ENCODE data around the gene PLEKHG4.

- TF ChIP-seq POLR2AphosphoS5 (IDR thresholded peaks at IDR 0.05; ENCODE audit: borderline replicate concordance, low read depth, low read length) = no peak
- TF ChIP-seq EZH2 (IDR thresholded peaks at IDR 0.05) = no peak
Observed at GRCh38 chr16:67278773-67279295, 498 bp upstream of the PLEKHG4 start.
